ENCODE measurements around the gene PIP5K1C. TPM values are rescaled to one million over a fixed set of nuclear protein-coding genes. Genes with fewer than 3 reads are reported as not detected.

Gene PIP5K1C
- total RNA-seq, 1 donor from 2014 or later: 40.1 TPM

DNA sequence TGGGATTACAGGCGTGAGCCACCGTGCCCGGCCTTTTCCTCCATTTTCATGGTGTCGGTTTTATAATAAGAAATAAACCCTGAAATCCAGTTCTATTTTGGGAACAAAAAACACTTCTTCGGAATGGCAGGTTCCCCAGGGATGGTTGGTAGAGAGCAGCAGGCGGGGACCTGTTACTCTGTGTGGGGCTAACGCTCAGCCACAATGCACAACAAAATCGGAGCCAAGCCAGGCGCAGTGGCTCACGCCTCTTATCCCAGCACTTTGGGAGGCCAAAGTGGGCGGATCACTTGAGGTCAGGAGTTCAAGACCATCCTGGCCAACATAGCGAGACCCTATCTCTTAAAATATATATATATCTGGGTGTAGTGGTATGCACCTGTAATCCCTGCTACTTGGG is 99.2 kb downstream of the PIP5K1C start:
- DNase-seq (ENCODE audit: low read depth, low spot score): no peak
- Mint-ChIP-seq H3K9me3 (no peaks in the 10 kb centered on the region), H3K36me3 (ENCODE audit: low read depth) (no peaks in the 10 kb centered on the region), H3K27ac (ENCODE audit: unreplicated experiment) (no peak overlapping the region), H3K4me3 (no peak overlapping the region), H3K4me1 (no peaks in the 10 kb centered on the region), H3K27me3 (ENCODE audit: low read depth) (no peaks in the 10 kb centered on the region)
- TF ChIP-seq, protein P1, sequence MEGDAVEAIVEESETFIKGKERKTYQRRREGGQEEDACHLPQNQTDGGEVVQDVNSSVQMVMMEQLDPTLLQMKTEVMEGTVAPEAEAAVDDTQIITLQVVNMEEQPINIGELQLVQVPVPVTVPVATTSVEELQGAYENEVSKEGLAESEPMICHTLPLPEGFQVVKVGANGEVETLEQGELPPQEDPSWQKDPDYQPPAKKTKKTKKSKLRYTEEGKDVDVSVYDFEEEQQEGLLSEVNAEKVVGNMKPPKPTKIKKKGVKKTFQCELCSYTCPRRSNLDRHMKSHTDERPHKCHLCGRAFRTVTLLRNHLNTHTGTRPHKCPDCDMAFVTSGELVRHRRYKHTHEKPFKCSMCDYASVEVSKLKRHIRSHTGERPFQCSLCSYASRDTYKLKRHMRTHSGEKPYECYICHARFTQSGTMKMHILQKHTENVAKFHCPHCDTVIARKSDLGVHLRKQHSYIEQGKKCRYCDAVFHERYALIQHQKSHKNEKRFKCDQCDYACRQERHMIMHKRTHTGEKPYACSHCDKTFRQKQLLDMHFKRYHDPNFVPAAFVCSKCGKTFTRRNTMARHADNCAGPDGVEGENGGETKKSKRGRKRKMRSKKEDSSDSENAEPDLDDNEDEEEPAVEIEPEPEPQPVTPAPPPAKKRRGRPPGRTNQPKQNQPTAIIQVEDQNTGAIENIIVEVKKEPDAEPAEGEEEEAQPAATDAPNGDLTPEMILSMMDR (conservative IDR thresholded peaks at IDR 0.05): no peak

DNA sequence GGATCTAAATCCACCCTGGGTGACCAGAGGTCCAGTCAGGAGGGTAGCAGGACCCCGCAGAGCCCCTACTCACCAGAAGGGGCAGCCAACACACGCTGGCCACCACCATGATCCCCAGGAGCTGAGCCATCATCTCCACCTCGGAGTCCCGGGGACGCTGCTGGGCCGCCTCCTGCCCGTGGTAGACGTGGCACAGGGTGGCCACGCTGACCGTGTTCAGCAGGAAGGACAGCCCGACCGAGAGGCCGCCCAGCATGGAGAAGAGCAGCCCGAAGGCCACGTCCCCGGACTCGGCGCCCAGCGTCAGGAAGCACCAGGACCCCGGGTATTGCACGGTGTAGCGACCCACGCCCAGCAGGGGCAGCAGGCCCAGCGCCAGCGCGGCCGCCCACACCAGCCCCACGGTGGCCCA is 100.5 kb downstream of the PIP5K1C start:
- TF ChIP-seq, protein P1 (conservative IDR thresholded peaks at IDR 0.05): no peak
- Mint-ChIP-seq H3K4me3 (no peak overlapping the region), H3K4me1 (no peaks in the 10 kb centered on the region), H3K27me3 (ENCODE audit: low read depth) (peaks cover under 1% of the 10 kb centered on the region), H3K27ac (ENCODE audit: unreplicated experiment) (no peak overlapping the region), H3K36me3 (ENCODE audit: low read depth) (no peaks in the 10 kb centered on the region), H3K9me3 (no peaks in the 10 kb centered on the region)
- DNase-seq (ENCODE audit: low read depth, low spot score): no peak

DNA sequence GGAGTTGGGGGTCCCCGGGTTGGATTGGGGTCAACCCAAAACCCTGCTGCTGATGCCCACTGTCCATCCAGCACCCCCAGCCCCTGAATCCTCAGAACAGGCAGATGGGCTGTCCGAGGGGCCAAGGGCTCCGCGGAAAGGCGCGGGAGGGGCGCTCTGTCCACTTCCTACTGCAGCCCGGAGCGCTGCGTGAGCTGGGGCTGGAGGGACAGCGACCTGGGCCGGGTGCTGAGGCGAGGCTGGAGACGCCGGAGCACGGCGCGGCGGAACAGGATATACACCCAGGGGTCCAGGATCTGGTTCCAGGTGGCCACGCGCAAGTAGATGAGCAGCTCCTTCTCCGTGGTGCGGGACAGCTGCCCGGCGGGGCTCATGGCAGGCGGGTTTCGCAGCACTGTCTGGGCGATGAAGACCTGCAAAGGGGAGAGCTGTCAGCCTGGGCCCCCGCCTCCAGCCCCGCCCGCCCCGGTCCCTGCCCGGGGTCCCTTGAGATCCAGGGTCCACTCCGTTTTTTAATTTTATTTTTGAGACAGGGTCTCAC is 104.7 kb downstream of the PIP5K1C start:
- Mint-ChIP-seq H3K9me3 (no peaks in the 10 kb centered on the region), H3K4me1 (no peaks in the 10 kb centered on the region), H3K36me3 (ENCODE audit: low read depth) (no peaks in the 10 kb centered on the region), H3K4me3 (no peak overlapping the region), H3K27ac (ENCODE audit: unreplicated experiment) (no peak overlapping the region), H3K27me3 (ENCODE audit: low read depth) (peaks cover 22% of the 10 kb centered on the region)
- TF ChIP-seq, protein P1 (conservative IDR thresholded peaks at IDR 0.05): no peak
- no peak for DNase-seq (ENCODE audit: low read depth, low spot score)

DNA sequence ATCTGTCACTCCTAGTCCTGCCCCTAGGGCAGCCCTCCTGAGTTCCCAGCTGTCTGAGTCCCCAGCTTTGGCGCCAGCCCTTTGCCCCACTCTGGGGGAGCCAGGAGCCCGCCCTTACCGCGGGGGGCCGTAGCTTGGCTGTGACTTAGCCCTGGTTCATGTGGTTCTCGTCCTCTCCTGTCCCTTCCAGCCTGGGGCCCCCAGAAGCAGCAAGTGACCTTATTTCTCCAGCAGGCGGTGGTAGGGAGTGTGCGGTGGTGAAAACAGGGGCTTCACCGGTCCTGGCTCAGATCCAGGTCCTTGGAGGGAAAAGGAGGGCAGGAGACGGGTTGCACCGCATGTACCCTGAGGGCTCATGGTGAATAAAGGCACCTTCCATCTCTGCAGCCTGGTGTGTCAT is 107.1 kb downstream of the PIP5K1C start:
- Mint-ChIP-seq H3K9me3 (peaks cover 3% of the 10 kb centered on the region), H3K4me1 (no peaks in the 10 kb centered on the region), H3K27ac (ENCODE audit: unreplicated experiment) (no peak overlapping the region), H3K27me3 (ENCODE audit: low read depth) (peaks cover 30% of the 10 kb centered on the region), H3K36me3 (ENCODE audit: low read depth) (no peaks in the 10 kb centered on the region), H3K4me3 (no peak overlapping the region)
- DNase-seq (ENCODE audit: low read depth, low spot score): no peak
- TF ChIP-seq, protein P1 (conservative IDR thresholded peaks at IDR 0.05): no peak

DNA sequence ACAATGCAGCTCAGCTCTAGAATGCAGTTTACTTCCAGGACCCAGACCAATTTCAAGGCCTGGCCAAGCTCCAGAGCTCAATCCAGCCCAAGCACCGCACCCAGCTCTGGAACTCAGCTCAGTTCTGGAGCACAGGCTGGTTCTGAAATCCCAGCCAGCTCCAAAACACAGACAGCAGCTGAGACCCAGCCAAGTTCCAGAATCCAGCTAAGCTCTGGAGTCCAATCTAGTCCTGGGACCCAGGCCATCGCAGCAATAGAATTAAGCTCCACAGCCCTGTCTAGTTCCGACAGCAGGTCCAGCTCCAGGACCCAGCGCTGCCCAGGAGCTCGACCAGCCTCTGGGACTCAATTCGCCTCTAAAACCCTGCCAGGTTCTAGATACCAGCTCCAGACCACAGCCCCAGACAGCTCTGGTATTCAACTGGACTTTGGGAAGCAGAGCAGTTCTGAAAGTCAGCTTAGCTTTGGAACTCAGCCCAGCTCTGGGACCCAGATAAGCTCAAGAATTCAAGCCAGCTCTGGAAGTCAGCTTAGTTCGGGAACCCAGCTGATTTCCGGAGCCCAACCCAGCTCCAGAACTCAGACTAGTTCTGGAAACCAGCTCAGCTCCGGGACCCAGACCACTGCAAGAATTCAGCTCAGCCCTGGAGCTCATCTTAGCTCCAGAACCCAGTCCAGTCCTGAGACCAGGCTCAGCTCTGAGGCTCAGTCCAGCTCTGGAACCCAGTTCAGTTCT is 108.2 kb downstream of the PIP5K1C start:
- Mint-ChIP-seq H3K27me3 (ENCODE audit: low read depth) (peaks cover 38% of the 10 kb centered on the region), H3K9me3 (peaks cover 3% of the 10 kb centered on the region), H3K4me3 (no peak overlapping the region), H3K27ac (ENCODE audit: unreplicated experiment) (no peak overlapping the region), H3K36me3 (ENCODE audit: low read depth) (no peaks in the 10 kb centered on the region), H3K4me1 (no peaks in the 10 kb centered on the region)
- TF ChIP-seq, protein P1 (conservative IDR thresholded peaks at IDR 0.05): no peak
- no peak for DNase-seq (ENCODE audit: low read depth, low spot score)

Measured in neural crest cell (in vitro differentiated cells).